HepG2 (cell line): ENCODE data around the gene ZNF615. TPM values are rescaled to one million over a fixed set of nuclear protein-coding genes. Genes with fewer than 3 reads are reported as not detected.

ENCODE experiments used
- GLMP ChIP-seq: sonication (generic); formaldehyde crosslinking; IDR thresholded peaks from 2 replicates; pipeline ENCODE4 v1.9.0; 2021; ENCODE audit warnings: missing genetic modification reagents, mild to moderate bottlenecking, borderline replicate concordance
- HNF1B ChIP-seq: sonication (generic); formaldehyde crosslinking; IDR thresholded peaks from 2 replicates; pipeline ENCODE4 v1.5.1; 2020; ENCODE audit warnings: mild to moderate bottlenecking, moderate library complexity, missing genetic modification reagents
- KIAA2018 ChIP-seq: sonication (generic); formaldehyde crosslinking; IDR thresholded peaks from 2 replicates; pipeline ENCODE4 v1.5.0; 2020; ENCODE audit warnings: mild to moderate bottlenecking, missing genetic modification reagents, borderline replicate concordance
- MTF1 ChIP-seq: sonication (generic); formaldehyde crosslinking; IDR thresholded peaks from 2 replicates; pipeline ENCODE4 v1.5.0; 2020; ENCODE audit warnings: missing genetic modification reagents
- PHF20 ChIP-seq: sonication (generic); formaldehyde crosslinking; IDR thresholded peaks from 2 replicates; pipeline ENCODE4 v1.5.0; 2020; ENCODE audit warnings: mild to moderate bottlenecking, missing genetic modification reagents
- RFX1 ChIP-seq: fragments of 450-650 bp; IDR thresholded peaks from 2 replicates; pipeline ENCODE4 v1.6.1; 2017
- XBP1 ChIP-seq: sonication (generic); formaldehyde crosslinking; IDR thresholded peaks from 2 replicates; pipeline ENCODE4 v1.5.0; 2020; ENCODE audit warnings: missing genetic modification reagents
- ZBTB25 ChIP-seq: IDR thresholded peaks from 2 replicates; pipeline ENCODE4 v1.6.1; 2018; ENCODE audit warnings: missing genetic modification reagents
- ZNF296 ChIP-seq: sonication (generic); formaldehyde crosslinking; conservative IDR thresholded peaks from 2 replicates; pipeline ENCODE4 v1.5.0; 2020; ENCODE audit warnings: mild to moderate bottlenecking, missing genetic modification reagents
- ZNF503 ChIP-seq: sonication (generic); formaldehyde crosslinking; IDR thresholded peaks from 2 replicates; pipeline ENCODE4 v1.4.0; 2020; ENCODE audit warnings: missing genetic modification reagents
- ZNF510 ChIP-seq: sonication (generic); formaldehyde crosslinking; IDR thresholded peaks from 2 replicates; pipeline ENCODE4 v1.4.0; 2020; ENCODE audit warnings: low read depth, mild to moderate bottlenecking, missing genetic modification reagents
- ZNF567 ChIP-seq: sonication (generic); formaldehyde crosslinking; IDR thresholded peaks from 2 replicates; pipeline ENCODE4 v1.8.1; 2023; ENCODE audit warnings: mild to moderate bottlenecking, missing genetic modification reagents, borderline replicate concordance
- ZNF792 ChIP-seq: IDR thresholded peaks from 2 replicates; pipeline ENCODE4 v1.6.1; 2016
- ZNF878 ChIP-seq: sonication (generic); formaldehyde crosslinking; IDR thresholded peaks from 2 replicates; pipeline ENCODE4 v1.8.1; 2023; ENCODE audit warnings: mild to moderate bottlenecking, missing genetic modification reagents, moderate library complexity
- polyA plus RNA-seq, 8 experiments: library from polyadenylated mRNA; depleted of rRNA in 3 of 8; stranded (reverse) in 7 of 8; unstranded in 1 of 8; fragments of >200 nt; fragmentation: Illumina TruSeq in 4 of 8; extraction: Trizol in 4 of 8; gene quantifications; 2 replicates each; pipeline versions ENCODE4 v1.2.1 to v1.2.3, GENCODE V29; 2011 to 2016; ENCODE audit warnings: low read depth in 4 of 8, missing spikeins in 1 of 8, mixed read lengths in 1 of 8; ENCODE audit not compliant: insufficient read depth in 1 of 8
- total RNA-seq, 5 experiments: library from RNA; depleted of rRNA; stranded (reverse); fragments of >200 nt; fragmentation: Illumina TruSeq; extraction: Trizol; gene quantifications; 2 replicates each; pipeline ENCODE4 v1.2.3, GENCODE V29; 2016; ENCODE audit warnings: low read depth in 1 of 5

The ZNF615 gene
- total and polyA plus RNA-seq, 2 of the 13 experiments (the other 11 are each of a cell fraction or from before 2014, with no cell fraction given): 5.2 to 7.8 TPM

- no peak for TF ChIP-seq KIAA2018 (CRISPR knock-in tag)
- no peak; the same call in none of the 2 replicates for TF ChIP-seq ZBTB25 (CRISPR knock-in tag)
- TF ChIP-seq XBP1 (CRISPR knock-in tag): no peak
- no peak for TF ChIP-seq RFX1
- TF ChIP-seq ZNF510 (CRISPR knock-in tag): no peak
- TF ChIP-seq ZNF296 (CRISPR knock-in tag): no peak
- no peak for TF ChIP-seq ZNF567 (CRISPR knock-in tag)
- no peak for TF ChIP-seq GLMP (CRISPR knock-in tag)
- peak; percentile 86 for TF ChIP-seq HNF1B (CRISPR knock-in tag)
- peak; percentile 73; the same call in 1 of the 2 replicates for TF ChIP-seq ZNF503 (CRISPR knock-in tag)
- TF ChIP-seq MTF1 (CRISPR knock-in tag): peak; percentile 23; the same call in 1 of the 2 replicates
- peak; percentile 94 for TF ChIP-seq PHF20 (CRISPR knock-in tag)
- no peak for TF ChIP-seq ZNF878 (CRISPR knock-in tag)
- TF ChIP-seq ZNF792: peak; percentile 76
These were observed 21.4 kb downstream of the ZNF615 start, which contains the start of gene ZNF350 (continued) for GRCh38 chr19:51986309-51987291.
